ES-I3 (cell line): ENCODE data around the gene WDFY3.

Experiments used
- H3K36me3 ChIP-seq: 2 replicates; pipeline ENCODE4 v1.6.1; 2013; ENCODE audit warnings: mild to moderate bottlenecking, low read length, control low read depth, moderate library complexity; ENCODE audit not compliant: insufficient read depth
- H3K4me1 ChIP-seq: 2 replicates; pipeline ENCODE4 v1.6.1; 2013; ENCODE audit warnings: mild to moderate bottlenecking, control low read depth, low read length; ENCODE audit not compliant: insufficient read depth
- H3K9ac ChIP-seq: 2 replicates; pipeline ENCODE4 v1.6.1; 2013; ENCODE audit warnings: low read depth, mild to moderate bottlenecking, low read length, moderate library complexity
- H3K9me3 ChIP-seq: 2 replicates; pipeline ENCODE4 v1.6.1; 2013; ENCODE audit warnings: mild to moderate bottlenecking, low read length, moderate library complexity; ENCODE audit not compliant: control insufficient read depth, insufficient read depth

WDFY3 gene

DNA sequence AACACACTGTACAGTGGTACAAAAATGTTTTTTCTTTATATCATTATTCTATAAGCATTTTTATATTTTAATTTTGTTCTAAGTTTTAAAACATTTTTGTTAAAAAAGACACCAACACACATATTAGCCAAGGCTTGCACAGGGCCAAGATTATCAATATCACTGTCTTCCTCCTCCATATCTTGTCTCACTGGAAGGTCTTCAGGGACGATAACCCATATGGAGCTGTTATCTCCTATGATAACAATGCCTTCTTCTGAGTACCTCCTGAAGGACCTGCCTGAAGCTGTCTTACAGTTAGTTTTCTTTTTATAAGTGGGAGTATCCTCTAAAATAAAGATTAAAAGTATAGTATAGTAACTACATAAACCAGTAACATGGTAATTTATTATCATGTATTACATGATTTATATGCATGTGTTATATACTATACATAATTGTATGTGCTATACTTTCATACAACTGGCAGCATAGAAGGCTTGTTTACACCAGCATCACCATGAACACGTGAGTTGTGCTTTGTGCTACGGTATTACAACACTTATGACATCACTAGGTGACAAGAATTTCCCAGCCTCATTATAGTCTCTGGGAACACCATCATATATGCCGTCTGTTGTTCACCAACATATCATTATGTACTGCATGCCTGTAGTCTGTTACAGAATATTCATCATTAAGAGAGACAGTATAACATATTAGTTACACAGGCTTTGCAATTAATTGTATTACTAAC lies 90.7 kb downstream of the WDFY3 start:
- Histone ChIP-seq H3K9ac (no peak overlapping the region), H3K36me3 (no peaks in the 10 kb centered on the region), H3K4me1 (peaks cover 19% of the 10 kb centered on the region), H3K9me3 (no peaks in the 10 kb centered on the region)

GRCh38 chr4:84874619-84875018 lies 91.9 kb downstream of the WDFY3 start:
- H3K4me1 ChIP-seq: peaks cover 19% of the 10 kb centered on the region
- H3K9me3 ChIP-seq: no peaks in the 10 kb centered on the region
- H3K9ac ChIP-seq: no peak overlapping the region
- H3K36me3 ChIP-seq: no peaks in the 10 kb centered on the region

- Histone ChIP-seq H3K9me3 (no peaks in the 10 kb centered on the region), H3K36me3 (no peaks in the 10 kb centered on the region), H3K9ac (peak overlapping the region; percentile 64), H3K4me1 (peaks cover 51% of the 10 kb centered on the region)
Observed at GRCh38 chr4:84870398-84871163, 95.9 kb downstream of the WDFY3 start.

DNA sequence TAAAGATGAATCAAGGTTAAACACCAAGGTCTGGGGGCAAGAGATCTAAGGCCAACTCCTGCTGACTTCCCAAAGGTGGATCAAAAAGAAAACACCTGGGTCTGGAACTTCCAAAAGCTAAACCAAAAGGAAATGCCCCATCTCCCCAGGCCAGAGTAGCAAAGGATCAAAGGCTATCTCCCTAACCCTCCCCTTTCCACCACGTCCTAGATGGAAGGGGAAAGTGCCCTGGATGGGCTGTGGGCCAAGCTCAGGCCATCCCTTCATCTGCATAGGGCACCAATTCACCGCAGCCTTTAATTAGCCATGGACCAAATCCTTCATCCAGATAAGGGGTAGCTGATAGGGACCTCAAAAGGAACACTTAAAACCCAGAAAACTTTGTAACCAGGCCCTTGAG lies 100.2 kb downstream of the WDFY3 start:
- no peak overlapping the region for H3K9ac ChIP-seq
- peaks cover 44% of the 10 kb centered on the region for H3K4me1 ChIP-seq
- no peaks in the 10 kb centered on the region for H3K9me3 ChIP-seq
- H3K36me3 ChIP-seq: no peaks in the 10 kb centered on the region

- peaks cover 37% of the 10 kb centered on the region for H3K4me1 ChIP-seq
- no peak overlapping the region for H3K9ac ChIP-seq
- H3K36me3 ChIP-seq: no peaks in the 10 kb centered on the region
- no peaks in the 10 kb centered on the region for H3K9me3 ChIP-seq
Observed at GRCh38 chr4:84865600-84865999, 100.9 kb downstream of the WDFY3 start.

DNA sequence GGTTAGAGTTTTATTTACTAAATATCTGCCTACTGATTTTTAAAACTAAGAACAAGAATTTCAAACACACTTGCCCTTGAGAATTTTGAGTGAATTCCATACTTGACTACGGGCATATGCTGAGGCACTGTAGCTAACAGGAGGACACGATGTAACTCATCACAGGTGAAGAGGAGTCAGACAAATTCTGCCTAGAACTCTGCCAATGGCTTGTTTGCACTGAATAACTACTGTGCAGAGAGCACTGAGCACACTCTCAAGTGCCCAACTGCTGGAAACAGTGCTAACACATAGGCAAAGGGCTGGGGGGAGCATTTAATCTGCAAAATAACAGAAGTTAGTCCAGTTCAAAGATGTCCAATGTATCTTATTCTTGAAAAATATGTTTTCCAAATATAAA lies 104.4 kb downstream of the WDFY3 start:
- no peaks in the 10 kb centered on the region for H3K9me3 ChIP-seq
- H3K36me3 ChIP-seq: no peaks in the 10 kb centered on the region
- peaks cover 15% of the 10 kb centered on the region for H3K4me1 ChIP-seq
- H3K9ac ChIP-seq: no peak overlapping the region

GRCh38 chr4:84857296-84857695 lies 109.2 kb downstream of the WDFY3 start:
- Histone ChIP-seq H3K9ac (no peak overlapping the region), H3K9me3 (no peaks in the 10 kb centered on the region), H3K36me3 (no peaks in the 10 kb centered on the region), H3K4me1 (peaks cover 5% of the 10 kb centered on the region)

DNA sequence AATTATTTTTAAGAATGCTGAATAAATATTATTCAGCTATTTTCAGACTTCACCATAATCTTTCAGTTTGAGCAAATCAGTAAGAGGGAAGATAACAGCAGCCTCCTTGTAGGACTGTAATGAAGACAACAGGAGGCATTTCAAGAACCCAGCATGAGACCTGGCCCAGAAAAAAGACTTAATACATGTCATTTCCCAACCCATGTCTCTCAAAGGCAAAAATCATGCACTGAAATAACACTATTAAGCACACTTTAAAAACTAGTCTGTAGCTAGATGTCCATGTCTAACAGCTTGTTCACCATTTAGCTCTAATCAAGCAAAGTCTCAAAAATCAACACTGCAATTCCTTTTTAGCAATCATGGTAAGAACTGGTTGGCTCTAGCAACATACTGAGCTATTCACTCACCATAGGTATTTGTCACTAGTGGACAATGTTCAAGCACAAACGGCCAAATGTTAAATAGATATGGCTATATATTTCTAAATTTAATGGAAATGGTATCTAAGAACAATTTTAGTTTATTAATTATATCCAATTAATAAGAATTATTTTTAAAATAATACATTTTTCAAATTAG lies 109.9 kb downstream of the WDFY3 start:
- Histone ChIP-seq H3K9ac (no peak overlapping the region), H3K36me3 (no peaks in the 10 kb centered on the region), H3K9me3 (no peaks in the 10 kb centered on the region), H3K4me1 (peaks cover 5% of the 10 kb centered on the region)

DNA sequence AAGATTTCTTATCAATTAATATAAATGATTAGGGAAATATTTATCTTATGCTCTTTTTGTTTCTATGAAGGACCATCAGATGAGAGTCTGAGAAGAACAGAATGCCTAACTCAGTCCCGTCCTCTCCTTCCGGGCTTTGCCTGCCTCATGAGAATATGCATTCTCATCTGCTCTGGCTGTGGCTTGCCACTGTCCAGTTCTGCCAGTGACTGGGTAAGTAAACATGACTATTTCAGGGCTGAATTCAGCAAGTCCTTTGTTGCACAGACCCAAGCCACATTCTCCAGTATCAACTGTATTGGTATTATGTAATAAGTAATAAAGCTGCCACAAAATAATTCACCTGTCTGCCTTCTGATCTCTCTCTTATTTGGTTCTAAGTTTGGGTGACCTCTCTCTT lies 110.7 kb downstream of the WDFY3 start:
- Histone ChIP-seq H3K9ac (no peak overlapping the region), H3K4me1 (peaks cover 5% of the 10 kb centered on the region), H3K36me3 (no peaks in the 10 kb centered on the region)

GRCh38 chr4:84852081-84852480 lies 114.4 kb downstream of the WDFY3 start:
- Histone ChIP-seq H3K4me1 (peaks cover 5% of the 10 kb centered on the region), H3K9ac (no peak overlapping the region), H3K36me3 (peaks cover 6% of the 10 kb centered on the region), H3K9me3 (no peaks in the 10 kb centered on the region)

More for the DNA sequence above, 110.7 kb downstream of the WDFY3 start:
- H3K9me3 ChIP-seq: no peaks in the 10 kb centered on the region

DNA sequence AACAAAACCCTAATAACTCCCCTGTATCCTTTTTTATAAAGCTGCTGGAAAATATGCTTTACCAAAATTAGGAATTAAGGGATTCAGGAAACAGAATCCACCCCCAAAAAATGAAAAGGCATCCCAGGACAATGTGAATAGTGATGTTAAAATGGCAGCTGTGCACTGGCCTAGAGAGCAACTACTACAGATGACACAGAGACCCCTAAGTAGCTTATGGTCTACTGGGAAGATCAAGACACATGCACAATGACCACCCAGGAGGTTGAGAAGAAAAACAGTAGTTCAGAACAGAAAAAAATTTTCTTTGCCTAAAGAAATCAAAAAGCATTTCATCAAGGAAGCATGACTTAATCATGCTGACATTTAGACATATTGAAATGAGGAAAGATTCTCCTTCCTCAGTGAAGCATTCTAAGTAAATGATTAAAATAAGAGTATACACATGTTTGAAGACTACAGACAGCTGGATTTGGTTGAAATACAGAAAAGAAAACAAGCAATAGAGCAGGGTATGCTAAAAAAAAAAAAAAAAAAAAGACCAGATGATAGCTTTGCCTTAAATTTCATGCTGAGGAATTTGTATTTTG lies 117.3 kb downstream of the WDFY3 start:
- Histone ChIP-seq H3K9me3 (no peaks in the 10 kb centered on the region), H3K4me1 (no peaks in the 10 kb centered on the region; the same call in 1 of the 2 replicates), H3K36me3 (peaks cover 6% of the 10 kb centered on the region), H3K9ac (no peak overlapping the region)

DNA sequence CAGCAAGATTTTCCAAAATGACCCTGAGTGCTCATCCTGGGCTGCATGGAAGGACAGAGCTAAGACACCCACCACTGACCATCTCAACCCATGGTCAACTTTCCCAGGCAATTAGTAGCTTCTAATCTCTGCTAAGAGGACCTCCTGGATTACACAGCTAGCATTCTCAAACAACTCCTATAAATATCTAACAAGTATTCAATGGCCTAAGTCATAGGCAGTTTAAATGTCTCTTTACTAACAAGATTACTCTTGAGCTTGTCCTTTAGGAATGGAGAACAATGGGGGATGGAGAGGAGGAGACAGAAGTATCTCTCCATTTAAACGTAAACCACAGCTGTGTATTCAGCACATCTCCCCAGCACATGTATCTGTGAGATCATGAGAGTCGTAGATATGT lies 118.1 kb downstream of the WDFY3 start:
- Histone ChIP-seq H3K9me3 (no peaks in the 10 kb centered on the region), H3K9ac (no peak overlapping the region), H3K4me1 (no peaks in the 10 kb centered on the region; the same call in 1 of the 2 replicates), H3K36me3 (peaks cover 6% of the 10 kb centered on the region)

DNA sequence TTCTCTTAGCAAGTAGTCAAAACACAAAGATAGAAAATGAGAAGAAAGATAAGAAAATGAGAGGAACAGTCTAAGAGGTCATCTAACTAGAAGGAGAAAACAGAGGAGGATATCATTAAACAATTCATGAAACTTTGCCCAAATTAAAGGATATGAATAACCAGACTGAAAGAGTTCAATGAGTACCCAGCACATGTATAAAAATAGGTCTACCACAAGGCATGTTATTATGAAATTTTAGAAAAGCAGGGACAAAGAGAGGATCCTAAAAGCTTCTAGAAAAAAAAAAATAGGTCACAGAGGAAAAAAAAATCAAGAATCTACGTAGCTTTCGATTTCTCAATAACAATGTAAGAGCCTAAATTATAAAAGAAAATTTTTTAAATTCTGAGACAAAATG lies 118.5 kb downstream of the WDFY3 start:
- Histone ChIP-seq H3K9ac (no peak overlapping the region), H3K9me3 (no peaks in the 10 kb centered on the region), H3K36me3 (peaks cover 6% of the 10 kb centered on the region), H3K4me1 (no peaks in the 10 kb centered on the region; the same call in 1 of the 2 replicates)

GRCh38 chr4:84846985-84847384 lies 119.5 kb downstream of the WDFY3 start:
- H3K36me3 ChIP-seq: peaks cover 6% of the 10 kb centered on the region
- no peaks in the 10 kb centered on the region for H3K9me3 ChIP-seq
- H3K9ac ChIP-seq: no peak overlapping the region
- no peaks in the 10 kb centered on the region; the same call in 1 of the 2 replicates for H3K4me1 ChIP-seq
